Activated CD4-positive, alpha-beta T cell treated with anti-CD3 and anti-CD28 coated beads, Interleukin-10, Interleukin-2, amounts not matched to agents 100 ng/mL and 50 ng/mL, durations not matched to agents 16 hours and 8 hours (primary cell): ENCODE measurements around the gene PLXNA4.

Source experiments
- DNase-seq: peaks from one replicate; pipeline ENCODE4 v3.0.0-alpha.2; 2020

Gene PLXNA4

GRCh38 chr7:132161533-132161915, 414.7 kb downstream of the PLXNA4 start:
- no peak for DNase-seq

DNA sequence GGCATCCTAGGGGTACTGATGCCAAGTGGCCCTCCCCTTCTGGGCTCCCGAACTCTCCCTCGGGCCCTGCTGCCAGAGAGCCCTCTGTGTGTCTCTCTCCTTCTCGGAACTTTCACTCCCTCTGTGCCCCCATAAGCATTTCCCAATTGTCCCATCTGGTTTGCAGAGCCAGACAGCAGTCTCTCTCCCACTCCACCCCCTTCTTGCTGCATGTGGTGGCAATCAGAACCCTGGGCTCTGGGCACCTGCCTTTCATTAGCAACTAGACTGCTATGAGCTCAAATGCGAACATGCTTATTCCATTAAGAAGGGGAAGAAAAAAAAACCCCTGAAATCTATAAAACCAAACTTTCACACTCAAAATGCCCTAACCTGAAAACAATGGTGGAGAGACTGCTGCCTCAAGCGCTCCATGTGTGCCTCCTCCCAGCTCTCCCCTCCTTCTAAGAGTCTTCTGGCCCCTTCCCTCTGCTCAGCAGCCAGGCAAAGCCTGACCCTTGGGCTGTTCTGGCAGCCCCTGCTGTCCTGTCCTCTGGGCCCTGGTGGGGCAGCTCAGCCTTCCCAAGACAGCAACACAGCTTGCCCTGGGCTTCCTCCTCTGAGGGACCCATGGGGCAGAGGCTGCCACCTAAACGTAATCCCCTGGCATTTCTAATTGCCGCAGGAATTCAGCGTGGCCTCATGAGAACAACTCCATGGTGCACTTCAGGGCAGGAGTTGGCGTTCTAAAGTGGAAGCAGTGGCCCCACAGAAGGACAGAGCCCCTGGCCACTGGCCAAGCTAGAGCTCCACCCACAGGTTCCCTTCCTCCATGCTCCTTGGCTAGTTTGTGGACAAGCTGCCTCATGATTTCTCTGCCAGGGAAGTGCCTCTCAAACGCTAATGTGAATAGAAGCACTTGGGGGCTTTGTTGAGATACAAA, 415.4 kb downstream of the PLXNA4 start:
- no peak for DNase-seq

- DNase-seq: no peak
Measured at GRCh38 chr7:132158841-132159240, 417.4 kb downstream of the PLXNA4 start.

- no peak for DNase-seq
Measured at GRCh38 chr7:132158166-132158565, 418.1 kb downstream of the PLXNA4 start.

DNA sequence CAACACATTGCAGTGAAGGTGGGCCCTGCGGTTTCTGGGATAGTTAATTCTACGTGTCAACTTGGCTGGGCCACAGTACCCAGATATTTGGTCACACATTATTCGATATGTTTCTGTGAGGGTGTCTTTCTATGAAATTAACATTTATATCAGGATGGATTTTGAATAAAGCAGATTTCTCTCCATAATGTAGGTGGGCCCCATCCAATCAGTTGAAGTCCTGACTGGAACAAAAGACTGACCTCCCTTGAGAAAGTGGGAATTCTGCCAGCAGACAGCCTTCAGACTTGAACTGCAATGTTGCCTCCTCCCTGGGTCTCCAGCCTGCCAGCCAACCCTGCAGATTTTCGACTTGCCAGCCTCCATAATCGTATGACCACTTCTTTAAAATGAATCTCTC, 420.6 kb downstream of the PLXNA4 start:
- DNase-seq: no peak

GRCh38 chr7:132154695-132155471, 421.4 kb downstream of the PLXNA4 start:
- DNase-seq: no peak

- DNase-seq: no peak
Measured at GRCh38 chr7:132154248-132154647, 422.0 kb downstream of the PLXNA4 start.

- no peak for DNase-seq
Measured at GRCh38 chr7:132152131-132152889, 424.0 kb downstream of the PLXNA4 start.

DNA sequence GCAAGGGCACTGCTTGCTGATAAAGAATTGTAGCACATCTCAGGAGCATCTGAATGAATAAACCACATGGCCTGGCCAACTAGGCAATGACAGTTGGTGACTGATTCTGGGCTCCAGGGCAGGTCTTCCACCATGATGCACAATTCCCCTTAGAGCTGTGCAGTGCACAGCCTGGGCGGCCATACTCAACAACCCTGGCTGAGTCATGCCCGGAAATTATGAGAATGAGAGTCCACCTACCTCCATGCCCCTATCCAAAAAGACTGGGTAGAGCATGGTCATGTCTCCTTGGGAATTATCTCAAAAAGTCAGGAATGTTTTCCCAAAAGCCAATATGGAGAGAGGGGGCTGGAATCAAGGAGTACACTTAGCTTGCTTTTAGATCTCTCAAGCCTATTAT, 425.6 kb downstream of the PLXNA4 start:
- DNase-seq: no peak

DNA sequence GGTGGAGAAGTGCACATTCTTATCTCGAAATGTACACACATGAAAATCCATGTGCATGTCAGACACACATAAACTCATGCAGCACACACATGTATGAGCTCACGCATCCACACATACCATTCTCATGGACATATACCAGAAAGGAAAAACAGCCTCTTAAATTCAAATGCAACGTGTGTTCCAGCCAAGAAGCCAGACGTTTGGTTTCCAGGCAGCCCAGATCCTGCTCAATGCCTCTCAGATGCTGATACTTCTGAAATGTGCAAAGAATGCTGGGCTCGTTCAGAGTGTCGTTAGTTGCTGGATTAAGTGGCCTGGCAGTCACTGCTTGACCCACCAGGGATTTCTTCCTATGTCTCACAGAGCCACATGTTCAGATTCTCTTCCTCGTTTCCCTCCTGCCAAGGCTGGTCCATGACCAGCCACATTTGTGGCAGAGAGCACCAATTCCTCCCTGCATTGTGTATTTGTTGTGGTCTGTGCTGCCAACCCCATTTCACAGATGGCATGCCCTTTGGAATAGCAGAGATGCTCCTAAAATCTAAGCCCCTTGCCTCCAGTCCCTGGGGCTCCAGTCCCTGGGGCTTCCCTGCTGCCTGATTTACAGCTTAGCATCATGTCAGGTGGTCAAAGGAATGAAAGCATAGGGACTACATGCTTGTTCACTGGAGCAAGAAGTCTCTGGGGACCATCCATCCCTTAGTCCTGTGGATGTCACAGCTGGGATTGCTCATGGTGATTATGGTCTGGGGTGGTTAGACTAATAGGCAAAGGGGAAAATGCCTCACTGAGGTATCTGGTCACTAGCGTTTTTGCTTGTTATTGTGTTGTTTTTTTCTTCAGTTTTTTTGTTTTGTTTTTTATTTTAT, 426.6 kb downstream of the PLXNA4 start:
- DNase-seq: no peak

DNA sequence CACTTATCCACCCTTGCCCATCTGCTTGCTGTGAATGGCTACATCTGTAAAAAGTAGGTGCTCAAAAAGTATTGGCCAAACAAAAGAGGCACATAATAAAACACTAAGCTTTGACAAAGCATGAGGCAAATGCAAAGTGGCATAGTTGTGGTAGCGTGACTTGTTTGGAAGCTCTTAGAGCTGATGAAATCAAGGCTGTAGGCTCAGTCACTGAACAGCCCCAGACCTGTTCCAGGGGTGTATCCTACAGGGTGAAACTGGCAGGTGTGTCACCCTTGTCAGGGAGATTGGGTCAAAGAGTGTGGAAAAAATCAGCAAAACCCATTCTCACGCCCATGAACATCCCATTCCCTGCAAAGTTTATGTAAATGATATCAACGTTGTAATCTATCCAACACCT, 427.4 kb downstream of the PLXNA4 start:
- no peak for DNase-seq

- no peak for DNase-seq
Measured at GRCh38 chr7:132145466-132145865, 430.8 kb downstream of the PLXNA4 start.

DNA sequence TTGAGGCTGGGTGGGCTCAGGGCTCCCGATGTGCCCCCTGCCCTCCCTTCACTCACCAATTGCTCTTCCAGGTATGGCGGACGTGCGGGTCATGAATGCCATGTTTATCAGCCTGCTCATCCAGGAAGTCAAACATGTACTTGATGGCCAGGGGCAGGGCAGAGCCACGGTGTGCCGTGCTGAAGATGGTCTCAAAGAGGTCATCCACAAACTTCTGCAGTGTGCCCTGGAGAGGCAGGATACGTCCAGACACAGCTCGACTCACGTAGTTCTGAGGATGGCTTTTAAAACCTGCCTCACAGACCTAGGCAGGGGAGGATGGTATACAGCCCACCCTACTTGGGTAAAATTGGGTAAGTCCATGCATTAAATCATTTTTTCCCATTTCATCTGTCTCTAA, 431.2 kb downstream of the PLXNA4 start:
- no peak for DNase-seq

DNA sequence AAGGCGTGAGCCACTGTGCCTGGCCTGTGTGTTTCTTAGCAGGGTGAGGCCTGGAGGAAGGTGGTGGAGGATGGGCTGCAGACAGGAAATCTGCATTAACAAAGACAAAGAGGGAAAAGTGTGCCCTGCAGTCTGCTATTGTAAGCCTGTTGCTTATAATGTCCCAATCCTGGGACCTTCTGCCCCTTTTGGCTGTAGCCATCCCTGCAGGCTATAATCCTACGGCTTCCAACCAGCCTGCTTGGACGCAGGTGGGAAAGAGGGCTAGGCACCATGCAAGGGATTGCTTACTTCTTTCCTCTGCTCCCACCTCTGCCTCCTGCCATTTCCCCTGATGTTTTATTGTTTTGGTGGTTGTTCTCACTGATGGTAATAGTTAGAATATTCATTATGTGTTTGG, 434.3 kb downstream of the PLXNA4 start:
- no peak for DNase-seq

- no peak for DNase-seq
Measured at GRCh38 chr7:132141109-132141508, 435.2 kb downstream of the PLXNA4 start.

DNA sequence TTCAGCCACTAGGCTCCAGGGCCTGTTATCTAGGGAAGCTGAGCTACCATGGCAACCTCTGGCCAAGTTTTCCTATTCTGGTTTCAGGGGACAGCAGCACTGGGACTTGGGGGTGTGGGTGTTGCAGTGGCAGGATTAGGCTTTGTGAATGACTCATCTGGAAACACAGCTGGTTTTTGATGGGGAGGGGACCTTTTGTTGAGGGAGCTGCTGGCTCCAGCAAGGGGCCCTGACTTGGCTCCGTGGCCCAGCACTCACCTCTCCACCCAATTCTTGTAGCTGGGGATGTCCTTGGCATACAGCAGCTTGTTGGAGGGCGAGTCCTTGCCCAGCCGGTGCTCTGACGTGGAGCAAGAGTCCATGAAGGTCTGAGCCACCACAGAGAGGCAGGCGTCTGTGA, 435.9 kb downstream of the PLXNA4 start:
- DNase-seq: no peak

DNA sequence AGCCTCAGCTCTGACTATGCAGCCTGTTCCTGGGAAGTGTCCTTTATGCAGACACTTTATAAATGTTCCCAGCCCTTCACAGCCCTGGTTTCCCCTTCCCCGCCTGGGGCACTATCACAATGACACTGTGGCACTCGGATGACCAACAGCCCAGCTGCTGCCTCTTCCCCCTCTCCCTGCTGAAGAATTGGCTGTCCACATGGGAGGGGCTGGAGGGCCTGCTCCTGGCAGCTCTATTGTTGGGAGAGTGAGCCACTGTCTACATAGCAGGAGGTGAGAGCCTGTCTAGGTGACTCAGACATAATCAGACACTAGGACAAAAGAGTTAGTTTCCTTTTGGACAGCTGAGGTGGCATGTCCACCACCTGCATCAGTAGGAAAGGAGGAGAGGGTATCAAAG, 437.5 kb downstream of the PLXNA4 start:
- DNase-seq: no peak

- DNase-seq: no peak
Measured at GRCh38 chr7:132137681-132138080, 438.6 kb downstream of the PLXNA4 start.

- no peak for DNase-seq
Measured at GRCh38 chr7:132135746-132136385, 440.4 kb downstream of the PLXNA4 start.

- DNase-seq: no peak
Measured at GRCh38 chr7:132134814-132135445, 441.3 kb downstream of the PLXNA4 start.

DNA sequence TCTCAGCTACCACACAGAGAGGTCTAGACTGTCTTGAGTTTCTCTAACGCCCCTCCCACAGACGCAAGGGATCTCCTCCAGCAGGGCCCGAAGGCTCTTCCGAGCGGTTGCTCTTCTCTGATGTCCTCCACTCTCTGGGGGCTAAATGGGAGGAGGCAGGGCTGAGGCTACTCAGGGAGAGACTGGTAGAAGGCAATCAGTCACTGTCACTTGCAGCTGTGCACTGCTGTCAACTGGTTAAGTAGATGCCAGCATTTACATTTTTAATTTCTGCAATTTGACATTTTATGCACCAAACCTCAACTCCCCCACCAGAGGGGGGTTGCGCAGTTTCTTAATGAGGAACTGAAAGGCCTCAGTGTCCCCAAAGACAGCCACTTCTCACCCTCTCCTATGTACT, 442.8 kb downstream of the PLXNA4 start:
- no peak for DNase-seq
